Measurements from ENCODE around the gene PRKAR2B.
"Not testable (repeated sequence)": the region's sequence is repeated elsewhere in the genome, so short reads cannot be mapped to it uniquely, and the experiment has no call there.

PRKAR2B gene

GRCh38 chr7:107080099-107080505 is 35.6 kb downstream of the PRKAR2B start:
- DNase-seq: no peak

GRCh38 chr7:107080533-107080932 is 36.0 kb downstream of the PRKAR2B start:
- DNase-seq: no peak

- no peak for DNase-seq
Measured at GRCh38 chr7:107085180-107085579, 40.7 kb downstream of the PRKAR2B start.

- no peak for DNase-seq
Measured at GRCh38 chr7:107089627-107090026, 45.1 kb downstream of the PRKAR2B start.

- DNase-seq: no peak
Measured at GRCh38 chr7:107090457-107090856, 46.0 kb downstream of the PRKAR2B start.

GRCh38 chr7:107091306-107091705 is 46.8 kb downstream of the PRKAR2B start:
- DNase-seq: no peak

- DNase-seq: not testable (repeated sequence)
Measured at GRCh38 chr7:107093671-107094070, 49.2 kb downstream of the PRKAR2B start.

GRCh38 chr7:107099154-107099553 is 54.6 kb downstream of the PRKAR2B start:
- DNase-seq: not testable (repeated sequence)

- no peak for DNase-seq
Measured at GRCh38 chr7:107100824-107101223, 56.3 kb downstream of the PRKAR2B start.

- DNase-seq: no peak
Measured at GRCh38 chr7:107103369-107103768, 58.9 kb downstream of the PRKAR2B start.

- DNase-seq: no peak
Measured at GRCh38 chr7:107104801-107105200, 60.3 kb downstream of the PRKAR2B start.

GRCh38 chr7:107105591-107106245 is 61.2 kb downstream of the PRKAR2B start:
- DNase-seq: no peak

- no peak for DNase-seq
Measured at GRCh38 chr7:107108793-107109371, 64.4 kb downstream of the PRKAR2B start.

GRCh38 chr7:107109955-107110354 is 65.5 kb downstream of the PRKAR2B start:
- DNase-seq: no peak

GRCh38 chr7:107111196-107111595 is 66.7 kb downstream of the PRKAR2B start:
- DNase-seq: no peak

- no peak for DNase-seq
Measured at GRCh38 chr7:107113866-107114265, 69.4 kb downstream of the PRKAR2B start.

GRCh38 chr7:107115114-107115513 is 70.6 kb downstream of the PRKAR2B start:
- no peak for DNase-seq

GRCh38 chr7:107115762-107116540 is 71.4 kb downstream of the PRKAR2B start:
- DNase-seq: no peak

- DNase-seq: no peak
Measured at GRCh38 chr7:107118109-107118900, 73.8 kb downstream of the PRKAR2B start.

GRCh38 chr7:107119376-107120105 is 75.0 kb downstream of the PRKAR2B start:
- no peak for DNase-seq

- DNase-seq: no peak
Measured at GRCh38 chr7:107122486-107122911, 78.0 kb downstream of the PRKAR2B start.

GRCh38 chr7:107123392-107123791 is 78.9 kb downstream of the PRKAR2B start:
- DNase-seq: no peak
